GDM1 (cell line): ENCODE results near the gene GGACT.
"Not testable (repeated sequence)": the region's sequence is repeated elsewhere in the genome, so short reads cannot be mapped to it uniquely, and the experiment has no call there.

Source experiments
- DNase-seq: peaks from one replicate; lab custom pipeline; 2025; lab: John Stamatoyannopoulos, UW

Gene GGACT

GRCh38 chr13:100529666-100530377, 58.8 kb downstream of the GGACT start:
- DNase-seq = no peak

GRCh38 chr13:100528820-100529219, 59.8 kb downstream of the GGACT start:
- DNase-seq = no peak

GRCh38 chr13:100528353-100528752, 60.2 kb downstream of the GGACT start:
- no peak for DNase-seq

GRCh38 chr13:100527644-100528043, 60.9 kb downstream of the GGACT start:
- no peak for DNase-seq

- no peak for DNase-seq
Observed at GRCh38 chr13:100526318-100527000, 62.1 kb downstream of the GGACT start.

GRCh38 chr13:100525453-100526317, 62.9 kb downstream of the GGACT start:
- no peak for DNase-seq

- DNase-seq = not testable (repeated sequence)
Observed at GRCh38 chr13:100524688-100525087, 63.9 kb downstream of the GGACT start.

GRCh38 chr13:100523981-100524386, 64.6 kb downstream of the GGACT start:
- DNase-seq = no peak

- no peak for DNase-seq
Observed at GRCh38 chr13:100523411-100523810, 65.2 kb downstream of the GGACT start.

GRCh38 chr13:100522618-100523309, 65.8 kb downstream of the GGACT start:
- no peak for DNase-seq

GRCh38 chr13:100521851-100522617, 66.6 kb downstream of the GGACT start:
- no peak for DNase-seq

GRCh38 chr13:100520936-100521850, 67.4 kb downstream of the GGACT start:
- DNase-seq = no peak

GRCh38 chr13:100519626-100520025, 69.0 kb downstream of the GGACT start:
- no peak for DNase-seq

GRCh38 chr13:100518394-100519062, 70.1 kb downstream of the GGACT start:
- no peak for DNase-seq

GRCh38 chr13:100517728-100518127, 70.9 kb downstream of the GGACT start:
- DNase-seq = no peak

GRCh38 chr13:100517135-100517534, 71.5 kb downstream of the GGACT start:
- no peak for DNase-seq

GRCh38 chr13:100515410-100515800, 73.2 kb downstream of the GGACT start:
- DNase-seq = no peak

- peak; percentile 67 for DNase-seq
Observed at GRCh38 chr13:100514788-100515409, 73.7 kb downstream of the GGACT start.

GRCh38 chr13:100513987-100514670, 74.5 kb downstream of the GGACT start:
- DNase-seq = no peak
